ENCODE data around the gene GSE1. TPM values are rescaled to one million over a fixed set of nuclear protein-coding genes. Genes with fewer than 3 reads are reported as not detected.

Gene GSE1
- total RNA-seq, 1 donor from 2014 or later = 30.5 TPM

GRCh38 chr16:85631802-85632393 lies 18.8 kb downstream of the GSE1 start:
- no peak for DNase-seq (ENCODE audit: extremely low read depth, low read depth, low spot score)

GRCh38 chr16:85632709-85633437 lies 19.8 kb downstream of the GSE1 start:
- DNase-seq (ENCODE audit: extremely low read depth, low read depth, low spot score) = no peak

GRCh38 chr16:85633438-85633743 lies 20.3 kb downstream of the GSE1 start:
- no peak for DNase-seq (ENCODE audit: extremely low read depth, low read depth, low spot score)

DNA sequence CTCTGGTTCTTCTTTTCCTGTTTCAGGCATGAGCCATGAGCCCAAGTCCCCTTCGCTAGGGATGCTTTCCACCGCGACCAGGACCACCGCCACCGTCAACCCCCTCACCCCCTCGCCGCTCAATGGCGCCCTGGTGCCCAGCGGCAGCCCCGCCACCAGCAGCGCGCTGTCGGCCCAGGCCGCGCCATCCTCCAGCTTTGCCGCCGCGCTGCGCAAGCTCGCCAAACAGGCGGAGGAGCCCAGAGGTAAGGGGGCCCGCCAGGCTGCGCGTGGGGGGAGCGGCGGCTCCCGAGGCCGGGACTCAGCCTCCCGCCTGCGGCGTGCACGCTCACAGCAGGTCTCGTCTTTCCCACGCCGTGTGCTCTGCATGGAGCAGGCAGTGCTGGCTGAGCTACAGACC lies 20.8 kb downstream of the GSE1 start:
- DNase-seq (ENCODE audit: extremely low read depth, low read depth, low spot score) = no peak

GRCh38 chr16:85634747-85635544 lies 21.8 kb downstream of the GSE1 start:
- DNase-seq (ENCODE audit: extremely low read depth, low read depth, low spot score) = no peak

GRCh38 chr16:85635545-85636140 lies 22.5 kb downstream of the GSE1 start:
- DNase-seq (ENCODE audit: extremely low read depth, low read depth, low spot score) = no peak

DNA sequence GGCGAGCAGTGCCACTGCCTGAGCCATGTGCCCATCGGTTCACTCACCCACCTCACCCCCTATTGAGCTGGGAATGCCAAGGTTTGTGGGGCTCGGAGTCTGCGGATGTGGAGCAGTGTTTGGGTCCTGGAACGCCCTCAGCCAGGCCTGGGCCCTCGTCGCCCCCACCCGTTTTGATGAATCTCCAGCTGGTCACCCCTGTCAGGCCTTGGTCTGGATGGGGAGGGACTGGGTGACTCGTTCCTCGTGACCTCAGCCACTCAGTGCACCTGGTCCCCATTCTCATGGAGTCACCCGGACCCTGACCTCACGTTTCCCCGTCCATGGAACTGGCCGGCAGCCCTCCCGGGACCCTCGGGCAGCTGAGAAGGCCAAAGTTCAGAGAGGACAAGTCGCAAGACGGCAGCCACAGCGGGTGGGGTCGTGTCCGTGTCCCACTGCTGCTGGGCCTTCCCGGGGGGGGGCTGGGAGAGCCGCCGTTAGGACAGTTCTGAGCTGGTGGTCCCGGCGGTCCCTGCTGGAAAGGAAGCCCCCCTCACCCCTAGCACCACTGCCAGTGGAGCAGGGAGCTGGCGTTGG lies 23.2 kb downstream of the GSE1 start:
- no peak for DNase-seq (ENCODE audit: extremely low read depth, low read depth, low spot score)

GRCh38 chr16:85637061-85637807 lies 24.1 kb downstream of the GSE1 start:
- no peak for DNase-seq (ENCODE audit: extremely low read depth, low read depth, low spot score)

DNA sequence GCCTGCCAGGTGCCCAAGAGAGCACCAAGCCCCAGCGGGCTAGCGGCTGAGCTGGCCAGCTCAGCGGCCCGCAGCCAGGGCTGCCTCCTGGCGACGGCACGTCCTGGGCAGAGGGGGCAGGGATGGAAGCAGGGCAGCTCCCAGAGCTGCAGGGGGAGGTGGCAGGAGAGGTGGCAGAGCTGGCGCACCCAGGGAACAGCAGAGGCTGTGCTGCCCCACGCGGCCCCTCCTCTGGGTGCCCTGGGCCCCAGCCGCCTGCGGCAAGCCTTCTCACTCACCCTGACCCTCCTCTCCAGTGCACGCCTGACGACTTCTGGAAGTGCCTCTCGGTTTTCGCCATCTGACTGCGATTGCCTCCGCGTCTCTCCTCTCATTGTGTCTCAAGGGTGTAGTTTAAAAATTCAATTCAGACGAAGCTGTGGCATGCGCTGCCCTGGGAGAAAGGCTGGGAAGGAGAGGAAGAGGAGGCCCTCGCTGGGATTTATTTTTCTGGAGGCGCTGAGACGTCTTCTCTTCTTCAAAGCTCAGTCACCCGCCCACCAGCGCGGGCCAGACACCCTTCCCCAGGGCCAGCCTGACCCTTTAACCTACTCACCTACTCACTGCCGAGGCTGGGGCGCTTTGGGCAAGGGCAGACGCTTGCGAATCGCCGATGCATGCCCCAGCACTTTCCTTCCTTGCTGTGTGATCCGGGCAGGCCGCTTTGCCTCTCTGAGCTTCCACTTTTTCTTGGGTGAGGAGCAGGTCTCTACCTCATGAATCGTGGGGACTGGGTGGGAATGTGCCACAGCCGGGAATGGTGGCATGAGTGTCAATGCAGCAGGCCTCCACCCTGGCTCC lies 24.9 kb downstream of the GSE1 start:
- no peak for DNase-seq (ENCODE audit: extremely low read depth, low read depth, low spot score)

DNA sequence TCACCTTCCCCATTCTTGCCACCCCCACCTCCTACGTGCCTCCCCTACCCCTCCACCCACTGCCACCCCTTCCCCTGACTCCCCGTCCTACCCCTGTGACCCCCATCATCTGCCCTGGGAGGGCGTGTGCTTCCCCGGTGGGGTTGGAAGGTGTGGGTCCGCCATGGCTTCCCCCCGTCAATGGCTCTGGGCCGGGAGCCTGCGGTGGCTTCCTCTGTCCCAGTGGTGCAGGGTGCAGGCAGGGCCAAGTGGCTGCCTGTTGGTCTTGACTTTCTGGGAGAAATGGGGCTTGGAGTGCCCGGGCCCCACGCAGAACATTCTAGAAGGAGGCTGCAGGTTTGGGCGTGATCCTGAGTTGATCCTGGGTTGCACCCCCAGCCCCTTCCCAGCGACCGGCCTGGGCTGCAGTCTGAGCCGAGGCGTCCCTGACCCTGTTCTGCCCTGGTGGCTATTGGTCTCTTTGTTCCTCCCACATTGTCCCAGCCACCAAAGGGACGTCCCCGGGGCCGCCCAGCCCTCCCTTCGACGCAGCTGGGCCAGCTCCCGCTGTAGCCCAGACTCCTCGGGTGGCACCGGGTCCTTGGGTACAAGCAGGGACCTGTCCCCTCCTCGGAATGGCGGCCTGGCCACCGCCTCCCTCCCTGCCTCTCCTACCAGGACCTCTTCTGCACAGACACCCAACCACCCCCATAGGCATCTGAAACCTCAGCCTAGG lies 25.7 kb downstream of the GSE1 start:
- no peak for DNase-seq (ENCODE audit: extremely low read depth, low read depth, low spot score)

GRCh38 chr16:85639529-85640253 lies 26.6 kb downstream of the GSE1 start:
- DNase-seq (ENCODE audit: extremely low read depth, low read depth, low spot score) = no peak

- no peak for DNase-seq (ENCODE audit: extremely low read depth, low read depth, low spot score)
These were observed 27.1 kb downstream of the GSE1 start for GRCh38 chr16:85640254-85640558.

DNA sequence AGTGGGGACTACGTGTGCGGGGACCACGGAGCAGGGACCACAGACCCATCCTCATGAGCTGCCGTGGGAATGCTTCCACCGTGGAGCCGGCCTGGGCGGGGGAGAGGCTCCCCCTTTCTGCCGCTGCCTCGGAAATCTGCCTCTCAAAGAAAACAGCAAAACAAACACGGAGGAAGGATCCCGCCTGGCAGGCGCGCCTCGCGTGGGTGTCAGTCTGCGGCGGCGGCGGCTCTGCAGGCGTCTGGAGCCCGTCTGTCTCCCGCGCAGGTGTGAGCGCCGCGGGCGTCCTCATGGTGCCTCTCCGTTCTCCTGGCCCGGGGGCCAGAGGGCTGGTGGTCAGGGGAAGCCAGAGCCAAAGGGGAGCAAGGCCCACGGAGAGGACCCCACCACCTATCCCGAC lies 27.5 kb downstream of the GSE1 start:
- DNase-seq (ENCODE audit: extremely low read depth, low read depth, low spot score) = no peak

DNA sequence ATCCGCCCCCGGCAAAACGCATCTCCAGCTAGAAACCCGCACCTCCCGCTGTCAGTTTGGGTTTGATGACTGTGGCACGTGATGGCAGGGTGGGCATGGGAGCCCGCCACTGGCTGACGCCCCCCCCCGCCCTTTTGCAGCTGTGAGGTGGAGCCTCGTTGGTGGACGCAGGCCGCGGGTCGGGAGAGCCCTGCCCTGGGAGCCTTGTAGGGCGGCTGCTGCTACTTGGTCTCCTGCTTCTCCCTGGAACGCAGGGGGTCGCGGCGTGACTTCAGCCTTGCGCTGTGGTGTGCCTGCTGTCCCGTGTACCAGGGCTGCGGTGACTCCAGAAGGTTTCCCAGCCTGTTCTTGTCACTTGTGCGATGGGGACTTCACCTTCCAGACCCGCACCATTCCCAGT lies 28.2 kb downstream of the GSE1 start:
- no peak for DNase-seq (ENCODE audit: extremely low read depth, low read depth, low spot score)

GRCh38 chr16:85641776-85642176 lies 28.7 kb downstream of the GSE1 start:
- DNase-seq (ENCODE audit: extremely low read depth, low read depth, low spot score) = no peak

- no peak for DNase-seq (ENCODE audit: extremely low read depth, low read depth, low spot score)
These were observed 29.7 kb downstream of the GSE1 start for GRCh38 chr16:85642762-85643358.

DNA sequence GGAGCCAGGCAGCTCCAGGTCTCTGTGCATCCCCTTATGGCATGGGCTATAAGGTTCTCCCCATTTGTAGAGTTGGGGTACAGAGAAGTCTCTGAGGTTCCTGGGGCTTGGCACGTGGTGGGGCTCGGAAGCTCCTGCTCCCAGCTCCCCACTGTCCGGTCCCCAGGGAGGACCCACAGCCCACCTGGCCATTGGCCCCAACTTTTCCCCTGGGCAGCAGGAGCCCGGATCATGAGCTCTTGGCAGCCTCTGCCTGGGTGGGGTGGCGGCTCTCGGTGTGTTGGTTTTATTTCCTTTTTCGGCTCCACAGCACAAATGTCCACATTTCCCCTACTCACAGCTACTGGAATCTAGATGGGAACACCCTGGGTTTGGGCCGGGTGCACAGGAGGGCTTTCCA lies 30.5 kb downstream of the GSE1 start:
- DNase-seq (ENCODE audit: extremely low read depth, low read depth, low spot score) = no peak

- DNase-seq (ENCODE audit: extremely low read depth, low read depth, low spot score) = no peak
These were observed 31.1 kb downstream of the GSE1 start for GRCh38 chr16:85644093-85644712.

Data from glomerular endothelial cell (primary cell).